GM12878 (cell line): ENCODE measurements around the gene DMD. TPM values are rescaled to one million over a fixed set of nuclear protein-coding genes. Genes with fewer than 3 reads are reported as not detected.

Source experiments
- ATAC-seq: fragments of 200-7000 bp; cut with Tn5 transposase; 3 replicates; pipeline ENCODE4 v1.9.1; 2020; ENCODE audit warnings: mild to moderate bottlenecking, moderate library complexity
- BruUV-seq: library from RNA; stranded (reverse); fragments of 400-500 nt; replicated peaks from 2 replicates; lab custom pipeline; 2021; lab: Mats Ljungman, UMichigan
- CTCF ChIA-PET: fragments of 300-600 bp; sonication (Branson Sonifier 250); formaldehyde crosslinking; extraction: SDS; loops from one replicate; lab custom pipeline; 2021; ENCODE audit warnings: inconsistent platforms; lab: Yijun Ruan, JAX
- POLR2A ChIA-PET: fragments of 350-600 bp; formaldehyde crosslinking; extraction: SDS; loops from one replicate; lab custom pipeline; 2021; ENCODE audit warnings: inconsistent platforms; lab: Charles Lee
- RAD21 ChIA-PET: fragments of 300-600 bp; sonication (Branson Sonifier 250); formaldehyde crosslinking; loops from one replicate; lab custom pipeline; 2023; ENCODE audit warnings: antibody characterized with exemption; ENCODE audit not compliant: unreplicated experiment; lab: Charles Lee
- SMC1A ChIA-PET: fragments of 300-600 bp; sonication (Branson Sonifier 250); formaldehyde crosslinking; loops from one replicate; lab custom pipeline; 2023; ENCODE audit not compliant: unreplicated experiment, uncharacterized antibody; lab: Charles Lee
- DNase-seq: peaks from one replicate; pipeline ENCODE4 v3.0.0-alpha.2; 2011; ENCODE audit warnings: low read depth, low spot score
- FAIRE-seq: peaks from 3 replicates; lab custom pipeline; 2011; peaks lifted over from hg19 to GRCh38; lab: Jason Lieb, UNC
- H2AFZ ChIP-seq: 2 replicates; pipeline ENCODE4 v1.6.0; 2011; ENCODE audit warnings: low read depth, low read length, control low read depth; ENCODE audit not compliant: control insufficient read depth
- H3K27ac ChIP-seq: 2 replicates; pipeline ENCODE4 v1.5.1; 2011; ENCODE audit warnings: control low read depth; ENCODE audit not compliant: control insufficient read depth, insufficient read depth
- H3K27me3 ChIP-seq, 2 experiments: replicated peaks in 1 of 2; 2 replicates each; pipeline versions ENCODE4 v1.6.0 to v1.6.1; 2011; ENCODE audit warnings: low read length in 1 of 2; ENCODE audit not compliant: control insufficient read depth in 2 of 2, insufficient read depth in 2 of 2
- H3K36me3 ChIP-seq, 2 experiments: 2 replicates each; pipeline ENCODE4 v1.5.1; 2011; ENCODE audit warnings: low read length in 1 of 2; ENCODE audit not compliant: control insufficient read depth in 2 of 2, insufficient read depth in 2 of 2
- H3K4me1 ChIP-seq: 2 replicates; pipeline ENCODE4 v1.6.1; 2011; ENCODE audit warnings: mild to moderate bottlenecking, low read length, moderate library complexity, mixed read lengths; ENCODE audit not compliant: control insufficient read depth, insufficient read depth
- H3K4me2 ChIP-seq: 2 replicates; pipeline ENCODE4 v1.6.0; 2011; ENCODE audit warnings: control low read depth; ENCODE audit not compliant: control insufficient read depth, insufficient read depth
- H3K4me3 ChIP-seq: fragments of 200-600 bp; sonication (generic); 2 replicates; pipeline ENCODE4 v1.5.1; 2016
- H3K79me2 ChIP-seq: 2 replicates; pipeline ENCODE4 v1.6.0; 2011; ENCODE audit warnings: low read length; ENCODE audit not compliant: control insufficient read depth, insufficient read depth
- H3K9ac ChIP-seq: 2 replicates; pipeline ENCODE4 v1.8.0; 2011; ENCODE audit warnings: low read length, control low read depth, mixed read lengths; ENCODE audit not compliant: control insufficient read depth, insufficient read depth
- H3K9me3 ChIP-seq: replicated peaks from 3 replicates; pipeline ENCODE4 v1.5.1; 2011; ENCODE audit warnings: mild to moderate bottlenecking, low read length; ENCODE audit not compliant: control insufficient read depth, insufficient read depth
- H4K20me1 ChIP-seq: 2 replicates; pipeline ENCODE4 v1.6.0; 2011; ENCODE audit not compliant: control insufficient read depth, insufficient read depth
- ATF2 ChIP-seq: IDR thresholded peaks from 2 replicates; pipeline ENCODE4 v1.6.1; 2012; ENCODE audit warnings: low read length, inconsistent platforms
- BCL11A ChIP-seq: IDR thresholded peaks from 2 replicates; pipeline ENCODE4 v1.6.1; 2011; ENCODE audit warnings: low read depth, low read length
- BCL3 ChIP-seq: IDR thresholded peaks from 2 replicates; pipeline ENCODE4 v1.6.1; 2011; ENCODE audit warnings: borderline replicate concordance, low read depth, mild to moderate bottlenecking, moderate library complexity, low read length; ENCODE audit not compliant: insufficient read depth, poor library complexity, severe bottlenecking
- CEBPB ChIP-seq, 2 experiments: fragments of 150-350 bp in 1 of 2; IDR thresholded peaks; 2 replicates each; pipeline ENCODE4 v1.6.1; 2012 to 2014; ENCODE audit warnings: low read depth in 2 of 2, low read length in 2 of 2, borderline replicate concordance in 1 of 2, inconsistent platforms in 1 of 2
- CEBPZ ChIP-seq: fragments of 150-350 bp; IDR thresholded peaks from 2 replicates; pipeline ENCODE4 v1.6.1; 2016; ENCODE audit warnings: low read depth, low read length
- MXI1 ChIP-seq: fragments of 150-350 bp; IDR thresholded peaks from 2 replicates; pipeline ENCODE4 v1.6.1; 2011; ENCODE audit warnings: low read depth, mild to moderate bottlenecking, inconsistent platforms, low read length, improper control_type of control experiment
- NRF1 ChIP-seq: conservative IDR thresholded peaks from 2 replicates; pipeline ENCODE4 v1.6.1; 2011; ENCODE audit warnings: mild to moderate bottlenecking, low read depth, low read length, improper control_type of control experiment
- POU2F2 ChIP-seq: IDR thresholded peaks from 3 replicates; pipeline ENCODE4 v1.6.1; 2011; ENCODE audit warnings: low read depth, mild to moderate bottlenecking, low read length, borderline replicate concordance
- USF1 ChIP-seq: IDR thresholded peaks from 2 replicates; pipeline ENCODE4 v1.6.1; 2011; ENCODE audit warnings: borderline replicate concordance, low read depth, mild to moderate bottlenecking, moderate library complexity, mixed read lengths, low read length; ENCODE audit not compliant: insufficient read depth; ENCODE audit errors: extremely low read length
- WRNIP1 ChIP-seq: IDR thresholded peaks from 2 replicates; pipeline ENCODE4 v1.6.1; 2011; ENCODE audit warnings: low read depth, low read length, improper control_type of control experiment, borderline replicate concordance
- ZNF384 ChIP-seq: IDR thresholded peaks from 2 replicates; pipeline ENCODE4 v1.6.1; 2012; ENCODE audit warnings: low read depth, mild to moderate bottlenecking, low read length, improper control_type of control experiment, borderline replicate concordance
- WGBS: methylation state at CpG from one replicate; pipeline ENCODE4 v1.1.6; 2016; ENCODE audit warnings: low lambda C conversion rate; ENCODE audit not compliant: insufficient replicate concordance, insufficient coverage; ENCODE audit errors: missing lambda C conversion rate; 5-methylcytosine and 5-hydroxymethylcytosine counted together
- in situ Hi-C: fragments of 300-500 bp; cut with MboI; formaldehyde crosslinking; loops from 9 replicates; pipeline ENCODE4 v1.14.3; 2018; ENCODE audit warnings: mixed read lengths
- intact Hi-C: fragments of 100-400 bp; cut with micrococcal nuclease; formaldehyde crosslinking; loops from one replicate; pipeline ENCODE4 v1.14.2; 2022; ENCODE audit not compliant: unreplicated experiment
- polyA plus RNA-seq, 11 experiments: library from polyadenylated mRNA; depleted of rRNA in 4 of 11; unstranded in 6 of 11; stranded (reverse) in 5 of 11; fragments of >200 nt; fragmentation: Nextera tagmentation in 4 of 11; fragmentation: Illumina TruSeq in 1 of 11; extraction: Ambion mirVana in 4 of 11; extraction: Trizol in 1 of 11; gene quantifications; 1 replicate in 1 of 11; 2 replicates in 10 of 11; pipeline versions ENCODE4 v1.2.1 to v1.2.3, GENCODE V29; 2011 to 2016; ENCODE audit warnings: inconsistent platforms in 2 of 11, missing spikeins in 2 of 11, low read depth in 1 of 11
- total RNA-seq, 4 experiments: library from RNA; depleted of rRNA in 3 of 4; stranded (reverse); fragments of >200 nt in 3 of 4; fragmentation: Illumina TruSeq in 1 of 4; extraction: Trizol in 1 of 4; gene quantifications; 2 replicates each; pipeline versions ENCODE4 v1.2.1 to v1.2.3, GENCODE V29; 2013 to 2021

DMD gene
- total and polyA plus RNA-seq, 10 of the 15 experiments (the other 5 are each of a cell fraction or from before 2014, with no cell fraction given): 1.4 to 24.3 (median 4.3) TPM

GRCh38 chrX:32954125-32954524 is 257.2 kb downstream of the DMD start (continued):
- TF ChIP-seq CEBPZ (no peak), BCL11A (no peak), CEBPB (IDR thresholded peaks at IDR 0.05; ENCODE audit: borderline replicate concordance in 1 of 2, low read depth in 2 of 2, low read length in 2 of 2) (no peak)

GRCh38 chrX:32948130-32948529 is 263.2 kb downstream of the DMD start:
- ChIA-PET RAD21 (interaction anchor here (0.7 kb wide), 1 partner anchor 46 kb away, joined by 3 read pairs; no protein-coding TSS in a partner anchor), POLR2A (no interaction called here)
- TF ChIP-seq MXI1 (no peak), USF1 (no peak), NRF1 (no peak), POU2F2 (no peak), BCL3 (no peak), ZNF384 (no peak), ATF2 (no peak), WRNIP1 (no peak)

More at GRCh38 chrX:32948130-32948529, 263.2 kb downstream of the DMD start:
- H3K4me2 ChIP-seq: no peak overlapping the region
- ATAC-seq (no peak), DNase-seq (no peak), FAIRE-seq (no peak)
- CTCF ChIA-PET: interaction anchor here (1.2 kb wide), 1 partner anchor 12 kb away, joined by 3 read pairs; no protein-coding TSS in a partner anchor
- no peaks in the 10 kb centered on the region for H3K4me1 ChIP-seq
- no peak overlapping the region for H2AFZ ChIP-seq
- H3K27me3 ChIP-seq: no peaks in the 10 kb centered on the region
- no TSS peak for BruUV-seq
- intact Hi-C loops (no loop called here), in situ Hi-C loops (no loop called here)
- no peak overlapping the region for H3K4me3 ChIP-seq
- 44% methylated on average over 2 of the region's 2 CpGs for WGBS
- H3K36me3 ChIP-seq: no peaks in the 10 kb centered on the region
- no peaks in the 10 kb centered on the region for H4K20me1 ChIP-seq
- no peaks in the 10 kb centered on the region for H3K79me2 ChIP-seq
- H3K9ac ChIP-seq: no peak overlapping the region
- SMC1A ChIA-PET: no interaction called here
- no peaks in the 10 kb centered on the region for H3K9me3 ChIP-seq
- H3K27ac ChIP-seq: no peak overlapping the region
